ENCODE results near the gene EPHA3.
"Not testable (repeated sequence)": the region's sequence is repeated elsewhere in the genome, so short reads cannot be mapped to it uniquely, and the experiment has no call there.

Gene EPHA3

DNA sequence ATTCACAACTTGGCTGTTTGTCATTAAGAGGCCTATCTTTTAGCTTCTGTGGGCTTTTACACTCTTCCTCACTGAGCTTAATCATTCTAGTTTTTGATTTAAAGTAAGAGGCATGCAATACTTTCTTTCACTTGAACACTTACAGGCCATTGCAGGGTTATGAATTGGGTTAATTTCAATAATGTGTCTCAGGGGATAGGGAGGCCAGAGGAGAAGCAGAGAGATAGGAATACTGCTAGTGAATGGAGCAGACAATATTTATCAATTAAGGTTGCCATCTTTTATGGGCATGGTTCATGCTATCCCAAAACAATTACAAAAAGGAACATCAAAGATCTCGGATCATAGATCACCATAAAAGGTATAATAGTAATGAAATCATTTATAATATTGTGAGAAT is 189.8 kb downstream of the EPHA3 start:
- no peak for DNase-seq

DNA sequence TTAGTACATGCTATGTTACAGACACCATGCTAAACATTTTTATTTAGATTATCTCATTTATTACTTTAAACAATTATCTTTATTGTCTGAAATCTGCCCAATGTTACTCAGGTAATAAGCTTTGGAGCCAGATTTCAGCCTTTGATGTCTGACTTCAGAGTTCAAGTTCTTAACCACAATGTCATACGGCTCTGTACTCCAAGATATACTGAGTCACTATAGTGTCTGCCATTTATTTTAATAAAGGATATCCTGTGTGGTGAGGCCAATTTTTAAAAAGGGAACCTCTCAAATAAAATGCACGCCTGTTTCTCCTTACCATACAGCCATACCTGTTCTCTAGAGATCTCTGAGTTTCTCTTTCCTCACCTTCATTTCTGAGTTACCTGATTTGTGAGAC is 193.1 kb downstream of the EPHA3 start:
- no peak for DNase-seq

DNA sequence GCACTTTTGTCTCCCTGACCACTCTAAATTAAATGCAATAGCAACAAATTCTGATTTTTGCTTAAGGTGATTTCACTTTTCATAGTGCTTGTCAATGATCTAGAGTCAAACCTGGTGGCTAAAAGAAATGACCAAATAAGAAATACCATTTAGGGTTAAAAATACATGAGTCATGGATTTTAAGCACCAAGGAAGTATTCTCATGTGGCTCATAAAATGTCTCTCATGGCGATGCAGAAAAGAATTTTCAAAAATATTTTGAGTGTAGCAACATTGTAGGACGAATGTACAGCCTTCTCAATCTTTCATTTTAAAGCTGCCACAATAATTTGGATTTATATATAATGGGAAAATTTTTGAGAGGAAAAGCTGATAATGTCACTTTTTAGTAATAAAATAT is 193.6 kb downstream of the EPHA3 start:
- no peak for DNase-seq

DNA sequence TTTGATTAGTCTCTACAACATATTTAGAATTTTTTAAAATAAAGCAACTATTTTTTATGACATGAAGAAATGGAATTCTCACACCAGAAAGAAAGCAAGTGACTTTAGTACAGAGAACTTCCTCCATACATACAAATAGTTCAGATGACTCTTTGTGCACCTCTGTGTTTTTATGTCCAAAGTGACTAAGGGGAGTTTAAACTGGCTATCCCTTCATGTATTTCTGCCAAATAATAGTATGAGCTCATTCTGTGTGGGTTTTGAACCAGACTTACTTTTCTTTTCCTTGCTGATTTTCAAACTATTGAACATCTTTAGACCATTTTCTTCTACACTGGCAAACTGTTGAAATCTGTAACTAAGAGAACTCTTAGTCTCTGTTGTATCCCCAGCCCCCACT is 196.3 kb downstream of the EPHA3 start:
- no peak for DNase-seq

DNA sequence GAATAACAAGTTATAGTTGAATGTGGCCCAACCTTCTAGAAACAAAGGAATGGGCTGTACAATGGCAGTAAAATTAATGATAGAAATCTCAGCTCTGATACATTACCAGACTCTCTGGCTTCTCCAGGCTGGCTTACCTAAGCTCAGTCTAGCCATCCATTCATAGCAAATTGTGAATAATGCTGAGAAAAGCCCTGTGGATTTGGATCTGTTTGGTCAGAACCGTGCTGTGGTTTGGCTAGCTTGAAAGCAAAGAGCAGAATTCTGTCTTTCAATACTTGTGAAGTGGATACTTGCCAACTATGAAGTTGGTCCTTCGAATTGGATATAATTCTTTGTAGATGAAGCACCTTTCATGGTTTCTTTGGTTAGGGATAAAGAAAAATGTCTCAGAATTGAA is 199.1 kb downstream of the EPHA3 start:
- no peak for DNase-seq

DNA sequence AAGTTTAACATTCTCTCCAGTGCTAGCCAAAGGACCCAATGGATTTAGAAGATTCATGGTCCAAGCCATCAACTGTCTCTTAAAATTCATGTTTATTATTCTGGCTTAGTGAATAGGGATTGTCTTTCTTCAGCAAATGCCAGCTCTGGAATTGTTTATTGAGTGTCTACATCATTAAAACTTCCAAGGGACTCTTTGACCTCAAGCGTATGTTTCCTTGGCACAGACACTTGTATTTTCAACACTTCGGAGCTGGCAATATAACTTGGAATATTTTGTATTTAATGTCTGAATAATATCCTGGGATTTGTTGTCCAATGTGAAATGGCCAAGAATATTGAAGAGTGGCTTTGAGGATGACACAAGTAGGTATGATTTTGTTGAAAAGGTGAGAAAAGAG is 204.2 kb downstream of the EPHA3 start:
- no peak for DNase-seq

DNA sequence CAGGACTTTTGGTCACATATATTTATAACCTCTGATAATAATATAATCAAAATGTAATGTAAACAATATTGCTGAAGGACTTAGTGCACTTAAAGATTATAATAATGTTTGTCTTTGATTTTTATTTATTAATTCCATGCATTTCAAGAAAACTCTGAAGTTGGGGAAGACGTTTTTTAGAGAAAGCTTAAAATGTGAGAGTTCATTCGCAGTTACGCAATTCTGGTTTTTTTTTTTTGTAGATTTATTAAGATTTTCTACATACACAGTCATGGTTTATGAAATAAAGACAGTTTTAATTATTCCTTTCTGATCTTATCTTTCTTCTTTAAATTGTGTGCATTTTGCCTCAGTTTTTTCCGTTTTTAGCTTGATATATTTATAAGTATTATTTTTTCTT is 204.7 kb downstream of the EPHA3 start:
- no peak for DNase-seq

DNA sequence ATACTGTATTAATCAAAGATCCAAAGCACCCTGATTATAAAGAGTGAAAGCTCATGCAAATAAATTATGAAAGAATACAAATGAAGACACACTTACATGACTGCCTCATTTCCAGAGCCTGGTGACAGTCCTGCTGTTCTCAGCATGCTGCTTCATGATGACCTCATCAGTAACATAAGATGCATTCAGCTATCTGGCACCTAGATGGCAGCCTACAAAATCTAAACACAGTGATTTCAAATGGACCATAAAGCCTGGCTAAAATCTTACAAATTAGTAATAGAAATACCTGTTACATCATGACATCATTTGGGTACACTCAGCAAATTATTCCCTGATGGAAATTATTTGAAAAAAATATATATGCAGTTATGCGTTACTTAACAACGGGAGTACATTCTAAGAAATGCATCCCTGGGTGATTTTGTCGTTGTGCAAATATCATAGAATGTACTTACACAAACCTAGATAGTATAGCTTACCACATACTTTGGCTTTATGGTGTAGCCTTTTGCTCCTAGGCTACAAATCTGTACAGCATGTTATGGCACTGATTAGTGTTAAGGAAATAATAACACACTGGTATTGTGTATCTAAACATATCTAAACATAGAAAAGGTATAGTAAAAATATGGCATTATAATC is 207.2 kb downstream of the EPHA3 start:
- DNase-seq: peak; percentile 11

DNA sequence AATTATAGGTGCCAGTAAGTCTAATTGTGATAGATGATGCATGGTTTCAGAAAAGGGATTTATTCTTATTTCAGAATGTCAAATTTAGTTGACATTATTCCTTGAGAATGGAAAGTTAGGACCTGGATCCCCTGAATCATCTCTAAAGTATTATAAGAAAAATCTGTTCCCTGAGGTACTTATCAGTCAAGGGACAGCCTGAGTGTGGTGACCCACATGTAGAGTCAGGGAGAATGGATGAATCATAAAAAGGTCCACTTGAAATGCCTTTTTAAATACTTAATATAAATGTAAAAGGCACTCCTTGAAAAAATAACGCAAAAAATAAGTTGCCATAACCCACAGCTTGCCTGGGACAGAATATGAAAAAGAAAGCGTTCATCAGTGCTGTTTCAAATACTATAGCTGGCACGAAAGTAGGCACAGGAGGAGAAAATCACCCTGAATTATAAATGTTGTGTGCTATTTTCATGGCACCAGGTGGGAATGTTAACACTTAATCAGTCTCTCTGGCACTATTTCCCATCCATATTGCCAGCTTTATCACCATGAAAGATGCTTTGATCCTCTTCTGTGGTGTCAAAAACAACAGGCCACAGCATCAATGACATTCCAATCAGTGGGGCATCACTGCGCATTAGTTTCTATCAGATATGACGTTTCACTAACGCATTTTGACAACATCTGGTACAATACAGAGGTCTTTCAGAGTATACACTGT is 208.5 kb downstream of the EPHA3 start:
- no peak for DNase-seq

DNA sequence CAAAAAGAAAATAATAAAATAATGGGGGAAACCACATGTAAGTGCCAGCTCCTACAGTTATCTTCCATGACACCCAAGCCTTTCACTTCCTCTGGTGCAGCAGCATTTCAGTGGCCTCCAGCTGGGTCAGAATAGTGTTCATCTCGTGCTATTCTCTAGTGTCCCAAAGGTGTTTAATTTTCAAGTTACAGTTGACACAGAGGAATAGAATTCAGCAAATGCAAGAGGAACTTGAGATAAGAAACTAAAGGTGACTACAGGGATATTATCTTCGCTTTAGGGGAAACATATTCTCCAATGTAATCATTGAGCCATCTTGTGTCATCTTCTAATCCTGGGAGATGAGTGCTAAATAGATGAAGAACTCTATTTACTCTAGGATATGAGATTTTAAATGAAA is 212.8 kb downstream of the EPHA3 start:
- no peak for DNase-seq

DNA sequence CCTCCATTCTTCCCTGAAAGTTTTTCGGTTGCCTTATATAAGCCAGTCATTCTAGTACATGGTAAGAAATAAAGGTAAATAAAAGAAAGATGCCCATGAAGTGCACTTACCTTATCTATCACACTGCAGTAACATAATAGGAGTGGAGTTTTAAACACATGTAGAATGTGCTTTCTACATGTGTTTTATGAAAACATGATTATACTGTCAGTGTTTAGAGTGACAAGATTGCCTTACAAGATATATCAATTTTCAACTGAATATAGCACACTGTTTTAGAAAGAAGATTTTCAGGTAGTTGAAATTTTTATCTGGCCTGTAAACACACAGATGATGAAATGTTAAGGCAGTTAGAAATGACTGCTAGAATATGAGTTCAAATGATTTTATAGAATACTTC is 219.6 kb downstream of the EPHA3 start:
- DNase-seq: no peak

DNA sequence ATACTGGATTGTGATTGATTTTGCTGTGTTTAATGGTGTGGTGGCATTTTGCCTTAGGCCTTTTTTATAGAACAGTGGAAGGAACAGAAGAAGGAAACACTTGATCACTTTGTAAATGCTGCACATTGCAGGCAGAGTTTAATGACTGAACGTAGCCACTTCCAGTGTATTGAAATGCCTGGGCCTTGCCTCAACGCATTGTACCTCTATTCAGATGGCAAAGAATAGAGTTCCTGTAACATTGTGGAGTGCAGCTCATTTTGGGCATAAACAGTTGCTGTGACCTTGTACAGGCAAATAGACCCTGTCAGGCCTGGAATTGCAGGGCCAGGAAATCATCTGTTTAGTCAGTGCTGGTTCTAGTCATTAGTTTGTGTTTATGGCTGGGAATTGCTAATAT is 225.0 kb downstream of the EPHA3 start:
- DNase-seq: no peak

DNA sequence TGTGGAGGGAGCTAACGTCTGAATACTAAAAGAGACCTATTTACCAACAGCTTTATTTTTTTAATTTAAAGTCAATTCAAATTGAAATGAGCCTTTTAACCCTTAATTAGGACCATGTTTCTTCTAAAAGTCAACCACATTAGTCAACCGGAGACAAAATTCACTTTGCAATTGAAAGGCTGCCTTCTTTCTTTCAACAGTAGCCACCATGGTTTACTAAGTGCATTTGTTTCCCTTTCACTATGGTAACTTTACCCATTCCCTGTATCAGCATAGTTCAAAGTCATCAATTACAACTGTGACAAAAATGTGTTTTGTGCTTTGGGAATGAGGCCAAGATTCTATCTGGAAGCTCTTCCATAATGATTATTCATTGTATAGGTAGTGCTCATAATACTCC is 225.4 kb downstream of the EPHA3 start:
- DNase-seq: peak; percentile 38

DNA sequence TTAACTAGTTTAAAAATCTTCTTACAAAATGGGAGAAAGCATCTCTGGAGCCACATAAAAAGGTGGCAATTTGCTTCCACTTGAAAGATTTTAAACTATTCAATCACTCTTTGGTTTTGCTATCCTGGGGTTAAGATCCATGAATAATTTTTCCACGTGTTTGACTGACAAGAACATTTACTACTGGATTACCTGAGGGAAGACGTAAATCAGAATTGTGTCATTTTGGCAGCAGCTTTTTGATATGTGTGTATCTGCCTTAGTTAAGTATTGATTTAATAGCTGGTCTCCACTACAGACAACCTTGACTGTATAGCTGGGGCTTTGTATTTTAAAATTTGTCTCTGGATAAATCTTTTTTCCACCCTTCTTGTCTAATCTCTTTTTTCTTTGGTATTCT is 228.3 kb downstream of the EPHA3 start:
- no peak for DNase-seq

DNA sequence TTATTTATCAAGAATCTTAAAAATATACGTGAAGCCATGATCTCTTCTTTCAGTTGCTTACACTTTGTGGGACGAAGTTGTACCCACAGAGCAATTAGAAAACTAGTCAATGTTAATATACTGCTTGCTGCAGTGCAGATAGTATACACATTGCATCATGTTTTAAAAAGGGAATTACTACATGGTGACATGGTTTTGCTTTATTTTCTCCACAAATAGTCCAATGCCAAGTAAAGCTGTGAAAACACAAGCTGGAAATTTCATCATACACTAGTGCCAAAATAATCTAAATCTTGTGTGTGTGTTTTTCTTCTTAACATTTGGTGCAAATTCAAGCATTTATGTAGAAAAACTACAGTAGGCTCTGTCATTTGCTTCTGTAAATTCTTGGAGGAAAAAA is 233.0 kb downstream of the EPHA3 start:
- no peak for DNase-seq

DNA sequence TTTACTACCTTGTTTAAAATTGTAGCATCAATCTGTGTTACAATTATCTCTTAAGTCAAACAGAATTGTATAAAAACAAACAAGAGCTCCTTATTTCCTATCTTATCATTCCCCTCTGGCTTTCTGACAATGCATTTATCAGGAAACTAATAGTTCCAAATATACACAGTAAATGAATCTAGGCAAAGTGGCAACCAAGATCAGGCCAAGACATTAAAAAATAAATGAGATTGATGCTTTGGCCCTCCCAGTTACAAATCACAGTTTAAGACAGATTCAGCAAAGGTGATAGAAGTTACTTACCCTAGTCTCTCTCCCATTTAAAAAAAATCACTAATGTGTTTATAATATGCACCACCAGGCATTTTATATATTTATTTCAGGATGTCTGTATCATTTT is 236.7 kb downstream of the EPHA3 start:
- no peak for DNase-seq

DNA sequence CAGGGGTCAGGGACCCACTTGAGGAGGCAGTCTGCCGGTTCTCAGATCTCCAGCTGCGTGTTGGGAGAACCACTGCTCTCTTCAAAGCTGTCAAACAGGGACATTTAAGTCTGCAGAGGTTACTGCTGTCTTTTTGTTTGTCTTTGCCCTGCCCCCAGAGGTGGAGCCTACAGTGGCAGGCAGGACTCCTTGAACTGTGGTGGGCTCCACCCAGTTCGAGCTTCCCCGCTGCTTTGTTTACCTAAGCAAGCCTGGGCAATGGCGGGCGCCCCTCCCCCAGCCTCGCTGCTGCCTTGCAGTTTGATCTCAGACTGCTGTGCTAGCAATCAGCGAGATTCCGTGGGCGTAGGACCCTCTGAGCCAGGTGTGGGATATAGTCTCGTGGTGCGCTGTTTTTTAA is 243.5 kb downstream of the EPHA3 start:
- DNase-seq: not testable (repeated sequence)

DNA sequence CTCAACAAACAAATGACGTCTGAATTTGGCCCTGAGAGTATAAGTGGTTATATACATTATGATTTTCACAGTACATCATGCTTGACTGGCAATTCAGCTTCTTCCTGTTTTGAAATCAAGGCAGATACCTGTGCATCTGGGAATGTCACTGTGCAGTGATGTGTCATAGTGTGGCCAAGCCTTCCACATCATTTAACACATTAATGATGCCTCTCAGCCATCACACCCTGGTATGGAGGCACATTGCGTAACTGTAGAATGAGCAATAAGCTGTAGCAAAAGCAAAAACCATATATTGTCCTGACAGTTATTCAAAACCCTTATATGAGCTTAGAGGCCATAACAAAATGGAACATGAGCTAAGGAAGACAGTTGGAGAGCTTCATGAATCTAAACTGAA is 246.0 kb downstream of the EPHA3 start:
- no peak for DNase-seq

DNA sequence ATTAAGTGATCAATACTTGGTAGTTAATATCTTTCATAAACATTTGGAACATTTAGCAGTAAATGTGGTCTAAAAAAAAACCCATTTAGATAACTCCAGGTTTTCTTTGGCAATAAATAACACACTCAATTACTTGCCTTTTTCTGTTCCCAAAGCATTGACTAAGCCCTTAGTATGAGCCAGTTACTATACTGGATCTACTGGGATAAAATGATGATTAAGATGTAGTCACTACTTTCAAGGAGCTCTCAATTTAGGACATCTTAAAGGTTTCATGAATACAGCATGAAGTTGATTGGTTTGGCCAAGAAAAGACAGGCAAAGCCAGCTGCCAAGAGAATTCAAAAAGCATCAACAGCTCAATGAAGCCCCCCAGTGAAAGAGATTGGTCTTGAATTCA is 250.9 kb downstream of the EPHA3 start:
- DNase-seq: no peak

DNA sequence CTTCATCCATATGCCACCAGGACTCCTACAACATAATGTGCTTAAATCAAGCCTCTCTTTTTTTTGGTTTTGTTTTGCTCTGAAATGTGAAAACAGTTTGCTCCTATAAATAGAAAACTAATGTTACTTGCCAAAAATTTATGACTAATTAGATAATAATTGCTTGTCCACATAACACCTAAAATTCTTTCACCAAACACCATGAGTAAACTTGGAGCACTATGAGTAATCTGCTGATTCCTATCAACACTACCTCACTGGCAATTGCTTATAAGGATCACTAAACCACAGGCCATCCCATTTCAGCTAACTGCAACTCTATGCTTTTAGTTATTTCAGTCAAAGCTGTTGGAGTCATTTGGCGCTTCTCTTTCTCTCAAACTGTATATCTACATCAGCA is 252.7 kb downstream of the EPHA3 start:
- DNase-seq: no peak

DNA sequence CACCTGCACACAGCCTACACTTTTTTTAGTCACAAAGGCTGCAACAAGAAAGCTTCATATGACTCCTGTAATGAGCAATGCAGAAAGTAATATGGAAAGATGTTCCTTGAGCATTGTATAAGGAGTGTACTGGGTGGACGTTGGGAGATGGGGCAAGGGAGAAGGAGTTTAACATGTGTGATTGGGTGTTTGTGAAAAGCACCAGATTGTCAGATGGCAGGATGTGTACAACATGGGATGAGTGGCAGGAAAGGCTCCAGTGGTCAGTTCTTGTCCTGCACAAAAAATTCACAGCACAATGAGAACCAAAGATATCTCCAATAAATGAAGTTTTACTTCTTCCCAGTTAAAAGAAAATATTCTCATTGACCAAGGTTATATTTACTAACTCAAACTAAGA is 255.1 kb downstream of the EPHA3 start:
- no peak for DNase-seq

DNA sequence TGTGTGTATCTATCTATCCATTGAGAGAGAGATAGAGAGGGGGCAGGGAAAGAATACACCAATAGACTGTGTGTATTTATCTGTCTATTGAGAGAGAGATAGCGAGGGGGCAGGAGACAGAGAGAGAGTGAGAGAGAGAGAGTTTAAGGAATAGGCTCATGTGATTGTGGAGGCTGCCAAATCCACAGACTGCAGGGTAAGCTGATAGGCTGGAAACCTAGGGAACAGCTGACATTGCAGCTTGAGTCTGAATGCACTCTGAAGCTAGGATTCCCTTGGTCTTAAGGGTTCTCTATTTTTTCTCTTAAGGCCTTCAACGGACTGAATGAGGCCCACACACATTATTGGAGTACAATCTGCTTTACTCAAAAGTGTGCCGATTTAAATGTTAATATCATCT is 255.8 kb downstream of the EPHA3 start:
- no peak for DNase-seq

DNA sequence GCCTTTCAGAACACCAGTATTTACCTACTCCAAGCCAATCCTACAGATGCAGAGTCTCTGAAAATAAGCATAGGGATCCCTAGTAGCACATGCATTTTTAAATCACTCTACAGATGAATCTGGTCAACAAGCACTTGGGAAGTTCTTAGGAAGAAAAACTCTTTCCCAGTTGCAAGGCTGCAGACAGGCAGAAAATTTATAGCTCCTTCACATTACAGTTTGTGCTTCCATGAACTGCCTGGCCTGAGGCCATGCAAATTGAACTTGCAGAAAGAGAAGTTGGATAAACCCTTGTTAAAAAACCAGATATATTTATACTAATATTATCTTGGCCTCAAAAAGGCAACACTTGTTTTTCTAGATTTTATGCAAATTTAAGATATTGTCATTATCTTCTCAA is 256.9 kb downstream of the EPHA3 start:
- DNase-seq: no peak

DNA sequence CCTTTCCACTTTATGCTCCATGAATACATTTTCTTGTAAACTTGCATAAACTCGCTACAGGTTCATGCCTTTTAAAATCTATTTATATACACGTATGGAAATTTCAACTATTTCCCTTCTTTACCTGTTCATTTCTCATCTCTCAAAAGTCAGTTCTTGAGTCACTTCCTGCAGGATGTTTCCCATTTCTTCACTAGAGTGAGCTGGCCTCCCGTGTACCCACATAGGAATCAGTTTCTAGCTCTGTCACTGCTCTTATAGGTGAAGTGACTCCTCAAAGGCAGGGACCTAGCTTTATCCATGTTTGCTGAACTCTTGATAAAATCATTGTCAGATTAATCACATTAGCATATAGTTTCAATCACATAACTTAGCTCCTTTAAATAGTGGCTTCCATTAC is 259.7 kb downstream of the EPHA3 start:
- DNase-seq: no peak

DNA sequence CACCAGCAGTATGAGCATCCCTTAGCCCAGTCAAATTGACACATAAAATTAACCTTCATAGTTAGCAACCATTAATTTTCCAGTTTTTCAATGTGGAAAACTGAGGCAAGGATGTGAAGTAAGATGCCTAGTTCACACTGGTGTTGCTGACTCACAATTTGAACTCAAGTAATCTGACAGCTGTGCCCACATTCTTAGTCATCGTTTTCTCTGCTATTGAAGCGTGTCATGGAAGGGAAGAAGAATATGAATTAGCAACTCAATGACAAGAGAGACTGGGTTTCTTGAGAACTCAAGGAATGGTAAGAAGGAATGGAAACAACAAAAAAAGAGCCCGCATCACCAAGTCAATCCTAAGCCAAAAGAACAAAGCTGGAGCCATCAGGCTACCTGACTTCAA is 261.4 kb downstream of the EPHA3 start:
- no peak for DNase-seq
